ENCODE data around the gene KRTAP5-10.
"Not testable (repeated sequence)": the region's sequence is repeated elsewhere in the genome, so short reads cannot be mapped to it uniquely, and the experiment has no call there.

Gene KRTAP5-10

GRCh38 chr11:71542879-71543777 is 22.2 kb upstream of the KRTAP5-10 start:
- DNase-seq (ENCODE audit: low read depth): no peak

GRCh38 chr11:71543866-71544265 is 21.5 kb upstream of the KRTAP5-10 start:
- DNase-seq (ENCODE audit: low read depth): no peak

GRCh38 chr11:71544525-71545214 is 20.7 kb upstream of the KRTAP5-10 start:
- no peak for DNase-seq (ENCODE audit: low read depth)

- no peak for DNase-seq (ENCODE audit: low read depth)
Measured at GRCh38 chr11:71545405-71545966, 19.9 kb upstream of the KRTAP5-10 start.

- no peak for DNase-seq (ENCODE audit: low read depth)
Measured at GRCh38 chr11:71548120-71548519, 17.2 kb upstream of the KRTAP5-10 start, which contains the start of gene KRTAP5-9. Gene KRTAP5-9 (plus strand): TSS chr11:71548420. CDS start chr11:71548658, 238 bp downstream.

GRCh38 chr11:71548716-71549151 is 16.6 kb upstream of the KRTAP5-10 start:
- DNase-seq (ENCODE audit: low read depth): no peak

- DNase-seq (ENCODE audit: low read depth): no peak
Measured at GRCh38 chr11:71551711-71552110, 13.7 kb upstream of the KRTAP5-10 start.

GRCh38 chr11:71554996-71555395 is 10.4 kb upstream of the KRTAP5-10 start:
- DNase-seq (ENCODE audit: low read depth): no peak

GRCh38 chr11:71555508-71555907 is 9.9 kb upstream of the KRTAP5-10 start:
- no peak for DNase-seq (ENCODE audit: low read depth)

GRCh38 chr11:71556018-71556417 is 9.3 kb upstream of the KRTAP5-10 start:
- DNase-seq (ENCODE audit: low read depth): no peak

GRCh38 chr11:71557257-71557656 is 8.1 kb upstream of the KRTAP5-10 start:
- DNase-seq (ENCODE audit: low read depth): no peak

GRCh38 chr11:71558996-71559395 is 6.4 kb upstream of the KRTAP5-10 start:
- no peak for DNase-seq (ENCODE audit: low read depth)

GRCh38 chr11:71562120-71562519 is 3.2 kb upstream of the KRTAP5-10 start:
- DNase-seq (ENCODE audit: low read depth): no peak

- DNase-seq (ENCODE audit: low read depth): no peak
Measured at GRCh38 chr11:71563406-71563805, 2.0 kb upstream of the KRTAP5-10 start.

- DNase-seq (ENCODE audit: low read depth): no peak
Measured at GRCh38 chr11:71564430-71564829, 933 bp upstream of the KRTAP5-10 start.

- DNase-seq (ENCODE audit: low read depth): no peak
Measured at GRCh38 chr11:71566081-71566620, 788 bp downstream of the KRTAP5-10 start.

- not testable (repeated sequence) for DNase-seq (ENCODE audit: low read depth)
Measured at GRCh38 chr11:71566626-71567599, 1.6 kb downstream of the KRTAP5-10 start.

- DNase-seq (ENCODE audit: low read depth): not testable (repeated sequence)
Measured at GRCh38 chr11:71567633-71568032, 2.3 kb downstream of the KRTAP5-10 start.

GRCh38 chr11:71568704-71569349 is 3.5 kb downstream of the KRTAP5-10 start:
- no peak for DNase-seq (ENCODE audit: low read depth)

GRCh38 chr11:71571101-71571850 is 5.9 kb downstream of the KRTAP5-10 start:
- DNase-seq (ENCODE audit: low read depth): not testable (repeated sequence)
